Thymus (tissue), 11 donors: ENCODE measurements around the gene CPED1. TPM values are rescaled to one million over a fixed set of nuclear protein-coding genes. Genes with fewer than 3 reads are reported as not detected.

ENCODE experiments used
- DNase-seq, 9 donors: peaks; one replicate each; pipeline ENCODE4 v3.0.0-alpha.2; 2013; ENCODE audit warnings: low spot score in 9 of 9, low read depth in 6 of 9, missing footprints in 1 of 9
- H3K27ac ChIP-seq, 2 donors: one replicate each; pipeline ENCODE4 v1.5.1; 2013; ENCODE audit warnings: control low read depth in 1 of 2, low read depth in 1 of 2, low read length in 1 of 2, mild to moderate bottlenecking in 1 of 2, moderate library complexity in 1 of 2
- H3K27me3 ChIP-seq, 2 donors: one replicate each; pipeline ENCODE4 v1.5.1; 2013; ENCODE audit warnings: low read length in 1 of 2; ENCODE audit not compliant: control insufficient read depth in 2 of 2, insufficient read depth in 1 of 2
- H3K36me3 ChIP-seq, 2 donors: one replicate each; pipeline ENCODE4 v1.5.1; 2013; ENCODE audit warnings: low read length in 1 of 2, mild to moderate bottlenecking in 1 of 2, moderate library complexity in 1 of 2; ENCODE audit not compliant: control insufficient read depth in 2 of 2, insufficient read depth in 2 of 2
- H3K4me1 ChIP-seq, 2 donors: one replicate each; pipeline ENCODE4 v1.5.1; 2013; ENCODE audit warnings: low read length in 2 of 2; ENCODE audit not compliant: control insufficient read depth in 2 of 2, insufficient read depth in 2 of 2
- H3K4me3 ChIP-seq, 2 donors: one replicate each; pipeline ENCODE4 v1.5.1; 2013; ENCODE audit warnings: low read length in 2 of 2, control low read depth in 1 of 2, mild to moderate bottlenecking in 1 of 2
- H3K9me3 ChIP-seq, 2 donors: one replicate each; pipeline ENCODE4 v1.5.1; 2013; ENCODE audit warnings: low read length in 1 of 2, mild to moderate bottlenecking in 1 of 2; ENCODE audit not compliant: control insufficient read depth in 2 of 2, insufficient read depth in 1 of 2
- WGBS: extraction: QIAGEN DNeasy Blood & Tissue Kit; methylation state at CpG from one replicate; pipeline ENCODE4 v1.1.7; 2013; 5-methylcytosine and 5-hydroxymethylcytosine counted together
- polyA plus RNA-seq: library from polyadenylated mRNA; stranded (reverse); fragments of 200-250 nt; gene quantifications from one replicate; pipeline ENCODE4 v1.2.3, GENCODE V29; 2013
- total RNA-seq: library from RNA; stranded (reverse); fragments of 120-200 nt; gene quantifications from one replicate; pipeline ENCODE4 v1.2.4, GENCODE V29; 2013
- donor health status: healthy.

Gene CPED1
- total and polyA plus RNA-seq, 2 donors, result 1.9 to 2.2 TPM

DNA sequence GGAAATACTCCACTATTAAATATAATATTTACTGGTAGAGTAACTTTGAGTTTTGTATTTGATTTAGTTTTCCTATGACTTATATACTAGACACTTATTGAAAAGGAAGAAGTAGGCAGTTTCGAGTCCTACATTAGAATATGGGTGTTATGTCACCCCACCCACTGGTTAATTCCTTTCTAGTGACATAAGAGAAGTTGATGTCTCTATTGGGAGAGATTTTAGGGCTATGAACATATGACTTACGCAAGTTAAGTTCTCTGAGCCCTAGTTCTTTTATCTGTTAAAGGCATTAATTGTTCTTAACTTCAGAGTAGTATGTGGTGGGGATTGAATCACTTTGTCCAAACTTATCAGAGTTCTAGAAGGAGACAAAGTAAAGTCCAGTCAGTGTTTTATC is 30.5 kb downstream of the CPED1 start:
- no peak overlapping the region for H3K27ac ChIP-seq
- WGBS, result 91% methylated on average over 2 of the region's 2 CpGs
- no peaks in the 10 kb centered on the region for H3K4me1 ChIP-seq
- no peaks in the 10 kb centered on the region for H3K9me3 ChIP-seq
- DNase-seq, result no peak
- no peaks in the 10 kb centered on the region for H3K36me3 ChIP-seq
- no peaks in the 10 kb centered on the region for H3K27me3 ChIP-seq
- no peak overlapping the region for H3K4me3 ChIP-seq

DNA sequence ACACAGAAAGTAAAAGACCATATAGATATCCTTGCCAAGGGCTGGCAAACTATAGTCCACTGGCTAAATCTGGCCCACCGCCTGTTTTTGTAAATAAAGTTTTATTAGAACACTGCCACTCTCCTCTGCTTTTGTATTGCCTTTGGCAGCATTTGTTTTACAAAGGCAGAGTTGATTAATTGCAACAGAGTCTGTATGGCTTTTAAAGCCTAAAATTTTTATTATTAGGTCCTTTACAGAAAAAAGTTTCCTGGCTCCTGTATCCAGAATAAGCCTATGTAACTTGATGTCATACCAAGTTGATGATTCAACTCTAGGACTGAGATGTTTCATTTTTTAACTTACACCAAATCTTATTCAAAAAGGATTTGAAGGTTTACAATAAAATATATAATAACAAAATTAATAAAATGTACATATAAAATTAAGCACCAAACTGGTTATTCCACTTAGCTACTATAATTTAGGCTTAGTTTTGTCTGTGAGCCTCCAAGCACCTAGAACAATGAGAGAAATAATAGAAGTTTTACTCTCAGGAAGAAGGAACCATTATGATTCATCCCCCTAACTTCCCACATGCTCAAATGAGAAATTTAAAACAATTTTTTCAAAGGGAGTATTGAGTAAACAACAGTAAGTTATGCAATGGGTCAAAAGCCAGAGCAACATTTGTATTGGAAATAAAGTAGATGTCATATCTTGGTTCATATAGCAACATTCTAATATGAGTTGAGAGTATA is 31.9 kb downstream of the CPED1 start:
- Histone ChIP-seq H3K9me3 (no peaks in the 10 kb centered on the region), H3K27ac (no peak overlapping the region), H3K36me3 (no peaks in the 10 kb centered on the region), H3K27me3 (no peaks in the 10 kb centered on the region), H3K4me1 (no peaks in the 10 kb centered on the region), H3K4me3 (no peak overlapping the region)
- 95% methylated on average over 1 of the region's 1 CpG for WGBS
- no peak for DNase-seq

DNA sequence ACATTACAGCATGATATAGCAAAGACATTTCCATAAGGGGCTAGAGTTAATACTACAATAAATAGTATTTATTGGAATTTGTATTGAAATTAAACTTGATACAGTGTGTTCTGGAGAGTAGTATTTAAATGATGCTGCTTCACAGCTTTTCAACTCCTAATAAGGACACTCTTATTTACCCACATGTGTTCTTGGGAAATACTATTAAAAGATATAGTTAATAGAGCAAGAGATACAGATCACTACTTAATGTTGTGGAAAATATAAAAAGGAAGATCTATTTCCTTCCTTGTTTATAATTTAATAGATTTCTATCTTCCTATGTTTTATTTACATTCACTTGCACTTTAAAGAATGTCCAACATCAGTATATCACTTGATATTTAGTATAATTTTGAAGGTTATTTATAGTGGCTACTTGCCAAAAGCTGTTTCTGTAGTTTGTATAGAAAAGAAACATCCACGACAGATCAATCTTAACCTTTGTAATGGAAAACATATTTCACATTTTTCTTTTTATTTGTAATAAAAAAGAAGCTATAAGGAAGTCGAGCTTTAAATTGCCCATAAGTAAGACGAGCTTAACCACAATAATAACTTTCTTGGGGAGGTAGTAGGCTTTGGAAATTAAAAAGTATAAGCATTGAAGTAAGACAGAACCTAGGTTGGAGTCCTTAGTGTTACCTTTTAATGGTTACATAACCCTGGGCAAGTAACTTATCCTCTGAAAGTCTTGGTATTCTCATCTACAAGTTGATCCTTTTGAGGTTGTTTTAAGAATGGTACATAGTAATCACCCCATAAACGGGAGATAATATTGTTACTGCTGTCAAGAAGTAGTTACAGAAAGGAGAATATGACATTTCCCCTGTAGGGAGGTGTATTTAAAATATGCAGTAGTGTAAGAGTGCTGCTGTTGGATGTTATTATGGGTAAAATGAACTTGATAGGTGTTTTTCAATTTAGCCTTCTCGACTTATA is 32.8 kb downstream of the CPED1 start:
- no peaks in the 10 kb centered on the region for H3K4me1 ChIP-seq
- WGBS, result 89% methylated on average over 5 of the region's 5 CpGs

GRCh38 chr7:121023194-121023593 is 34.7 kb downstream of the CPED1 start:
- Histone ChIP-seq H3K4me3 (no peak overlapping the region), H3K27me3 (no peaks in the 10 kb centered on the region), H3K9me3 (no peaks in the 10 kb centered on the region), H3K4me1 (no peaks in the 10 kb centered on the region), H3K36me3 (no peaks in the 10 kb centered on the region), H3K27ac (no peak overlapping the region)
- DNase-seq, result no peak

More for the DNA sequence above, 32.8 kb downstream of the CPED1 start:
- Histone ChIP-seq H3K27me3 (no peaks in the 10 kb centered on the region), H3K9me3 (no peaks in the 10 kb centered on the region), H3K4me3 (no peak overlapping the region), H3K36me3 (no peaks in the 10 kb centered on the region), H3K27ac (no peak overlapping the region)
- no peak for DNase-seq

DNA sequence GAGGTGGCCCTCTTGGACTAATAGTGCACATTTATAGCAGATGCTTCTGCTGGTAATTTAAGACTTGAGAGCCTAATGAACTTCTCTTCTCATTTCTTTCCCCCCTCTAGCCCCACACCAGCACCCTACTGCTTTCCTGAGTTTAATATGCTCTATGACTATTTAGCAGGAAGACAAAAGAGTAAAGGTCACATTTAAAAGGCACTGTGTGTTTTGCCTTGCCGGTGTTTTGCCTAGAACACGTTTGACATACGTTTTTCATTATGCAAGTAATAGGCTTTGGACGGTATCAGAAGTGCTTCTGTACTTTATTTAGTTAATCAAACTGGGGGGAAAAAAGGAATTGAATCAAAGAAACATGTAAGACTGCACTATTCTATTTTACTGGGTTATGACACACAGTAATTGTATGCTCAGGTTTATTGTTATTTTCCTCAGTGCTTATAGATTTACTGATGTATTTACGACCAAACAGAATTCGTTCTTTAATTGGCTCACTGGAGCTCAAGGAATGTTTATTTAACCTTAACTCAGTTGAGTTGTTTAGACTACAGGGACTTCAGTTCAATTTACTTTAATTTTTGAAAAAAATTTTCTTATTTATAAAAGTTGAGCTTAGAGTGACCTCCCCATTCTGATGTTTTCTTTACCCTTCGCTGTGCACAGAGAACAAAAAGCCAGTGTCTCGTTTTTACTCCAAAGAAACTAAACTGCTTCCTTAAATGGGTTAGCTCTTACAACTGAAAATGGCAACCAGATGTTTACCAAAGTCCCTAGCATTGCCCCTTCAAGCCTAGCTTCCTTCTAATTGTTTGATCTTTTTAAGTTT is 35.4 kb downstream of the CPED1 start:
- Histone ChIP-seq H3K27ac (no peak overlapping the region), H3K27me3 (no peaks in the 10 kb centered on the region), H3K9me3 (no peaks in the 10 kb centered on the region), H3K36me3 (no peaks in the 10 kb centered on the region), H3K4me3 (no peak overlapping the region), H3K4me1 (no peaks in the 10 kb centered on the region)
- DNase-seq, result peak in 1 of 9 donors; percentile 8
- WGBS, result 89% methylated on average over 8 of the region's 8 CpGs

- Histone ChIP-seq H3K4me3 (no peak overlapping the region), H3K27ac (no peak overlapping the region), H3K4me1 (no peaks in the 10 kb centered on the region), H3K36me3 (no peaks in the 10 kb centered on the region), H3K9me3 (no peaks in the 10 kb centered on the region), H3K27me3 (no peaks in the 10 kb centered on the region)
- DNase-seq, result no peak
- 73% methylated on average over 5 of the region's 5 CpGs for WGBS
Measured at GRCh38 chr7:121024611-121025010, 36.1 kb downstream of the CPED1 start.

GRCh38 chr7:121026159-121026558 is 37.6 kb downstream of the CPED1 start:
- H3K9me3 ChIP-seq, result no peaks in the 10 kb centered on the region
- DNase-seq, result no peak
- H3K4me1 ChIP-seq, result no peaks in the 10 kb centered on the region
- H3K27me3 ChIP-seq, result no peaks in the 10 kb centered on the region
- H3K36me3 ChIP-seq, result no peaks in the 10 kb centered on the region
- no peak overlapping the region for H3K4me3 ChIP-seq
- WGBS, result 99% methylated on average over 1 of the region's 1 CpG
- H3K27ac ChIP-seq, result no peak overlapping the region

DNA sequence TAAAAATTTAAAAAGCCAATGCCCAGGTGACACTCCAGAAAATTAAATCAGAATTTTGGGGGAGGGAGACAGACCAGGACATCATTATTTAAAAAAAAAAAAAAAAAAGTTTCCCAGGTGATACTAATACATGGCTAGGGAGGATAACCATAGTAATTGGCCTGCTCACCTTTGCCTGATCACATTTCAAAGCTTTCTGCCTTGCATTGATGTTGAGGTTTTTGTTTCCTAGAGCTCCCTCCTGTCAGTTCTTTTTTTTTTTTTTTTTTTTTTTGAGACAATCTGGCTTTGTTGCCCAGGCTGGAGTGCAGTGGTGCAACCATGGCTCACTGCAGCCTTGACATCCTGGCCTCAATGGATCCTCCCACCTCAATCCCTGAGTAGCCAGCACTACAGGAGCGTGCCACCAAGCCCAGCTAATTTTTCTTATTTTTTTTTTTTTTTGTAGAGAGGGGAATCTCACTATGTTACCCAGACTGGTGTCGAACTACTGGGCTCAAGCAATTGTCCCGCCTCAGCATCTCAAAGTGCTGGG is 38.1 kb downstream of the CPED1 start:
- Histone ChIP-seq H3K36me3 (no peaks in the 10 kb centered on the region), H3K9me3 (no peaks in the 10 kb centered on the region), H3K27ac (no peak overlapping the region), H3K4me1 (no peaks in the 10 kb centered on the region), H3K27me3 (no peaks in the 10 kb centered on the region), H3K4me3 (no peak overlapping the region)
- no peak for DNase-seq
- 87% methylated on average over 3 of the region's 3 CpGs for WGBS
